Activated CD8-positive, alpha-beta T cell treated with anti-CD3 and anti-CD28 coated beads, Interleukin-2, amount 10 ng/mL, durations not matched to agents 7 days and 5 days (primary cell): Measurements from ENCODE around the gene ZNF669. TPM values are rescaled to one million over a fixed set of nuclear protein-coding genes. Genes with fewer than 3 reads are reported as not detected.

Experiments used
- ATAC-seq: fragments of 150-1000 bp; cut with Tn5 transposase; one replicate; pipeline ENCODE4 v1.10.0; 2021; ENCODE audit warnings: moderate library complexity
- CTCF ChIA-PET: fragments of 350-600 bp; sonication (Branson Sonifier 250); formaldehyde crosslinking; loops from one replicate; lab custom pipeline; 2021; ENCODE audit warnings: antibody characterized with exemption; lab: Charles Lee
- POLR2A ChIA-PET: fragments of 350-600 bp; sonication (Branson Sonifier 250); formaldehyde crosslinking; loops from one replicate; lab custom pipeline; 2021; ENCODE audit warnings: antibody characterized with exemption; lab: Charles Lee
- DNase-seq: peaks from one replicate; pipeline ENCODE4 v3.0.0-alpha.2; 2020
- H3K27ac Mint-ChIP-seq: one replicate; pipeline ENCODE4 v1.8.0; 2021; ENCODE audit warnings: mild to moderate bottlenecking, mixed read lengths
- H3K27me3 Mint-ChIP-seq: one replicate; pipeline ENCODE4 v1.8.0; 2021; ENCODE audit warnings: low read depth, mixed read lengths
- H3K36me3 Mint-ChIP-seq: one replicate; pipeline ENCODE4 v1.8.0; 2021; ENCODE audit warnings: low read depth, mixed read lengths
- H3K4me1 Mint-ChIP-seq: one replicate; pipeline ENCODE4 v1.8.0; 2021; ENCODE audit warnings: low read depth, mixed read lengths
- H3K4me3 Mint-ChIP-seq: one replicate; pipeline ENCODE4 v1.8.0; 2021; ENCODE audit warnings: mild to moderate bottlenecking, mixed read lengths
- H3K9me3 Mint-ChIP-seq: one replicate; pipeline ENCODE4 v1.8.0; 2022; ENCODE audit warnings: mixed read lengths; ENCODE audit not compliant: insufficient read depth
- total RNA-seq, 2 experiments: library from RNA; stranded (reverse); gene quantifications; one replicate each; pipeline ENCODE4 v1.2.3, GENCODE V29; 2021

Gene ZNF669
- total RNA-seq, 2 experiments from 2014 or later, result 9.5 to 10.3 TPM

- H3K9me3 Mint-ChIP-seq, result peaks cover 7% of the 10 kb centered on the region
- POLR2A ChIA-PET, result no interaction called here
- DNase-seq (no peak), ATAC-seq (no peak)
- no peaks in the 10 kb centered on the region for H3K36me3 Mint-ChIP-seq
- H3K4me1 Mint-ChIP-seq, result no peaks in the 10 kb centered on the region
- no peak overlapping the region for H3K27ac Mint-ChIP-seq
- peaks cover 9% of the 10 kb centered on the region for H3K27me3 Mint-ChIP-seq
- no peak overlapping the region for H3K4me3 Mint-ChIP-seq
- CTCF ChIA-PET, result no interaction called here
These were observed 18.8 kb downstream of the ZNF669 start for GRCh38 chr1:247085310-247085709.

- DNase-seq (no peak), ATAC-seq (no peak)
- Mint-ChIP-seq H3K27me3 (peaks cover 9% of the 10 kb centered on the region), H3K4me1 (peaks cover 2% of the 10 kb centered on the region), H3K4me3 (no peak overlapping the region), H3K9me3 (peaks cover 7% of the 10 kb centered on the region), H3K27ac (no peak overlapping the region), H3K36me3 (no peaks in the 10 kb centered on the region)
- ChIA-PET POLR2A (no interaction called here), CTCF (no interaction called here)
These were observed 19.4 kb downstream of the ZNF669 start for GRCh38 chr1:247084771-247085170.

- Mint-ChIP-seq H3K9me3 (no peaks in the 10 kb centered on the region), H3K4me3 (peak overlapping the region; percentile 77), H3K36me3 (peaks cover 5% of the 10 kb centered on the region), H3K4me1 (peaks cover 20% of the 10 kb centered on the region), H3K27me3 (peaks cover 9% of the 10 kb centered on the region), H3K27ac (no peak overlapping the region)
- DNase-seq (no peak), ATAC-seq (no peak)
- POLR2A ChIA-PET, result interaction anchor here (0.9 to 1.4 kb wide), 2 partner anchors 94 to 147 kb away, joined by 3 to 4 read pairs; no protein-coding TSS in a partner anchor
- CTCF ChIA-PET, result interaction anchor here (0.7 kb wide), 1 partner anchor 697 kb away, joined by 5 read pairs; no protein-coding TSS in a partner anchor
These were observed 24.8 kb downstream of the ZNF669 start for GRCh38 chr1:247079141-247079874.

- DNase-seq (peak; percentile 86), ATAC-seq (peak; percentile 99)
- CTCF ChIA-PET, result interaction anchor here (0.7 kb wide), 1 partner anchor 697 kb away, joined by 5 read pairs; no protein-coding TSS in a partner anchor
- no peaks in the 10 kb centered on the region for H3K9me3 Mint-ChIP-seq
- peak within 1 kb of the TSS; percentile 77 for H3K4me3 Mint-ChIP-seq
- POLR2A ChIA-PET, result interaction anchor here (1.4 kb wide), 1 partner anchor 95 kb away, joined by 3 read pairs; no protein-coding TSS in a partner anchor
- H3K4me1 Mint-ChIP-seq, result peaks cover 20% of the 10 kb centered on the region
- peaks cover 9% of the 10 kb centered on the region for H3K27me3 Mint-ChIP-seq
- H3K36me3 Mint-ChIP-seq, result peaks cover 7% of the 10 kb centered on the region
- H3K27ac Mint-ChIP-seq, result peak within 1 kb of the TSS; percentile 68
These were observed 25.7 kb downstream of the ZNF669 start, which contains the start of gene ZNF670 for GRCh38 chr1:247078258-247079140. Gene ZNF670 (minus strand): TSS chr1:247078811. CDS start chr1:247078596, 215 bp downstream.

- Mint-ChIP-seq H3K9me3 (no peaks in the 10 kb centered on the region), H3K27me3 (peaks cover 7% of the 10 kb centered on the region), H3K4me3 (peak overlapping the region; percentile 77), H3K4me1 (peaks cover 20% of the 10 kb centered on the region), H3K27ac (peak overlapping the region; percentile 41), H3K36me3 (peaks cover 7% of the 10 kb centered on the region)
- ATAC-seq (no peak), DNase-seq (peak; percentile 35)
- ChIA-PET CTCF (no interaction called here), POLR2A (interaction anchor here (1.4 kb wide), 1 partner anchor 95 kb away, joined by 3 read pairs; no protein-coding TSS in a partner anchor)
These were observed 26.3 kb downstream of the ZNF669 start for GRCh38 chr1:247077876-247078257.

- peaks cover 7% of the 10 kb centered on the region for H3K36me3 Mint-ChIP-seq
- peaks cover 2% of the 10 kb centered on the region for H3K27me3 Mint-ChIP-seq
- H3K27ac Mint-ChIP-seq, result no peak overlapping the region
- CTCF ChIA-PET, result no interaction called here
- H3K4me3 Mint-ChIP-seq, result peak overlapping the region; percentile 77
- POLR2A ChIA-PET, result no interaction called here
- DNase-seq, result no peak
- ATAC-seq, result no peak
- no peaks in the 10 kb centered on the region for H3K9me3 Mint-ChIP-seq
- H3K4me1 Mint-ChIP-seq, result peaks cover 20% of the 10 kb centered on the region
These were observed 26.9 kb downstream of the ZNF669 start for GRCh38 chr1:247077213-247077612.

GRCh38 chr1:247070645-247071044 is 33.5 kb downstream of the ZNF669 start:
- no peak overlapping the region for H3K4me3 Mint-ChIP-seq
- ChIA-PET CTCF (no interaction called here), POLR2A (no interaction called here)
- H3K4me1 Mint-ChIP-seq, result no peaks in the 10 kb centered on the region
- H3K9me3 Mint-ChIP-seq, result peaks cover 10% of the 10 kb centered on the region
- no peak overlapping the region for H3K27ac Mint-ChIP-seq
- ATAC-seq (no peak), DNase-seq (no peak)
- peaks cover 9% of the 10 kb centered on the region for H3K36me3 Mint-ChIP-seq
- H3K27me3 Mint-ChIP-seq, result no peaks in the 10 kb centered on the region

GRCh38 chr1:247064304-247064703 is 39.9 kb downstream of the ZNF669 start:
- no peak for ATAC-seq
- peaks cover 10% of the 10 kb centered on the region for H3K36me3 Mint-ChIP-seq
- H3K9me3 Mint-ChIP-seq, result peaks cover 22% of the 10 kb centered on the region
- H3K27me3 Mint-ChIP-seq, result no peaks in the 10 kb centered on the region
- no peak overlapping the region for H3K27ac Mint-ChIP-seq
- CTCF ChIA-PET, result no interaction called here
- POLR2A ChIA-PET, result no interaction called here
- DNase-seq, result no peak
- no peak overlapping the region for H3K4me3 Mint-ChIP-seq
- H3K4me1 Mint-ChIP-seq, result no peaks in the 10 kb centered on the region

- ChIA-PET POLR2A (no interaction called here), CTCF (no interaction called here)
- Mint-ChIP-seq H3K27ac (no peak overlapping the region), H3K4me3 (no peak overlapping the region), H3K9me3 (peaks cover 41% of the 10 kb centered on the region), H3K4me1 (peaks cover 9% of the 10 kb centered on the region), H3K27me3 (no peaks in the 10 kb centered on the region), H3K36me3 (peaks cover 22% of the 10 kb centered on the region)
- DNase-seq (no peak), ATAC-seq (no peak)
These were observed 43.4 kb downstream of the ZNF669 start for GRCh38 chr1:247060771-247061170.

- Mint-ChIP-seq H3K4me3 (no peak overlapping the region), H3K27ac (no peak overlapping the region), H3K27me3 (no peaks in the 10 kb centered on the region), H3K4me1 (peaks cover 19% of the 10 kb centered on the region), H3K36me3 (peaks cover 31% of the 10 kb centered on the region), H3K9me3 (peaks cover 61% of the 10 kb centered on the region)
- ChIA-PET POLR2A (no interaction called here), CTCF (no interaction called here)
- DNase-seq (no peak), ATAC-seq (no peak)
These were observed 48.1 kb downstream of the ZNF669 start for GRCh38 chr1:247056071-247056470.

- H3K9me3 Mint-ChIP-seq, result peaks cover 64% of the 10 kb centered on the region
- H3K36me3 Mint-ChIP-seq, result peaks cover 31% of the 10 kb centered on the region
- H3K27me3 Mint-ChIP-seq, result no peaks in the 10 kb centered on the region
- ChIA-PET POLR2A (no interaction called here), CTCF (no interaction called here)
- DNase-seq (peak; percentile 24), ATAC-seq (peak; percentile 58)
- H3K4me3 Mint-ChIP-seq, result no peak overlapping the region
- peaks cover 19% of the 10 kb centered on the region for H3K4me1 Mint-ChIP-seq
- peak overlapping the region; percentile 72 for H3K27ac Mint-ChIP-seq
These were observed 49.2 kb downstream of the ZNF669 start for GRCh38 chr1:247054992-247055415.
